ENCODE measurements around the gene RHBDF1.
A peak's percentile ranks its signal among the peaks of the same experiment; 100 is the strongest.

RHBDF1 gene

GRCh38 chr16:83060-83603 lies 10.7 kb upstream of the RHBDF1 start:
- no peak overlapping the region for H3K4me3 ChIP-seq (ENCODE audit: low read length in 2 of 2)
- no peaks in the 10 kb centered on the region for H3K9me3 ChIP-seq (ENCODE audit: control insufficient read depth in 2 of 2, low read length in 2 of 2)
- peaks cover 20 to 21% of the 10 kb centered on the region in 2 donors for H3K36me3 ChIP-seq (ENCODE audit: control insufficient read depth in 2 of 2, insufficient read depth in 2 of 2, low read length in 2 of 2)
- H3K27ac ChIP-seq (ENCODE audit: low read length) = no peak overlapping the region
- no peak overlapping the region for H3K9ac ChIP-seq (ENCODE audit: low read length in 2 of 2)
- peaks cover 33% of the 10 kb centered on the region for H3K4me1 ChIP-seq (ENCODE audit: control insufficient read depth, insufficient read depth, low read length)
- H3K27me3 ChIP-seq (ENCODE audit: control insufficient read depth in 1 of 2, insufficient read depth in 2 of 2, low read length in 2 of 2) = no peaks in the 10 kb centered on the region

GRCh38 chr16:79151-80054 lies 7.0 kb upstream of the RHBDF1 start:
- no peak overlapping the region for H3K27ac ChIP-seq (ENCODE audit: low read length)
- H3K4me3 ChIP-seq (ENCODE audit: low read length in 2 of 2) = peak overlapping the region in 1 of 2 donors; percentile 83
- no peaks in the 10 kb centered on the region for H3K27me3 ChIP-seq (ENCODE audit: control insufficient read depth in 1 of 2, insufficient read depth in 2 of 2, low read length in 2 of 2)
- H3K4me1 ChIP-seq (ENCODE audit: control insufficient read depth, insufficient read depth, low read length) = peaks cover 50% of the 10 kb centered on the region
- peak overlapping the region; percentile 82 to 84 for H3K9ac ChIP-seq (ENCODE audit: low read length in 2 of 2)
- peaks cover 6 to 8% of the 10 kb centered on the region in 2 donors for H3K36me3 ChIP-seq (ENCODE audit: control insufficient read depth in 2 of 2, insufficient read depth in 2 of 2, low read length in 2 of 2)
- H3K9me3 ChIP-seq (ENCODE audit: control insufficient read depth in 2 of 2, low read length in 2 of 2) = no peaks in the 10 kb centered on the region

GRCh38 chr16:78444-79150 lies 6.2 kb upstream of the RHBDF1 start:
- Histone ChIP-seq H3K27ac (ENCODE audit: low read length) (peak overlapping the region; percentile 58), H3K4me3 (ENCODE audit: low read length in 2 of 2) (peak overlapping the region; percentile 81 to 83), H3K9ac (ENCODE audit: low read length in 2 of 2) (peak overlapping the region; percentile 82 to 84), H3K4me1 (ENCODE audit: control insufficient read depth, insufficient read depth, low read length) (peaks cover 51% of the 10 kb centered on the region), H3K27me3 (ENCODE audit: control insufficient read depth in 1 of 2, insufficient read depth in 2 of 2, low read length in 2 of 2) (no peaks in the 10 kb centered on the region), H3K9me3 (ENCODE audit: control insufficient read depth in 2 of 2, low read length in 2 of 2) (no peaks in the 10 kb centered on the region), H3K36me3 (ENCODE audit: control insufficient read depth in 2 of 2, insufficient read depth in 2 of 2, low read length in 2 of 2) (peaks cover 6 to 8% of the 10 kb centered on the region in 2 donors)

DNA sequence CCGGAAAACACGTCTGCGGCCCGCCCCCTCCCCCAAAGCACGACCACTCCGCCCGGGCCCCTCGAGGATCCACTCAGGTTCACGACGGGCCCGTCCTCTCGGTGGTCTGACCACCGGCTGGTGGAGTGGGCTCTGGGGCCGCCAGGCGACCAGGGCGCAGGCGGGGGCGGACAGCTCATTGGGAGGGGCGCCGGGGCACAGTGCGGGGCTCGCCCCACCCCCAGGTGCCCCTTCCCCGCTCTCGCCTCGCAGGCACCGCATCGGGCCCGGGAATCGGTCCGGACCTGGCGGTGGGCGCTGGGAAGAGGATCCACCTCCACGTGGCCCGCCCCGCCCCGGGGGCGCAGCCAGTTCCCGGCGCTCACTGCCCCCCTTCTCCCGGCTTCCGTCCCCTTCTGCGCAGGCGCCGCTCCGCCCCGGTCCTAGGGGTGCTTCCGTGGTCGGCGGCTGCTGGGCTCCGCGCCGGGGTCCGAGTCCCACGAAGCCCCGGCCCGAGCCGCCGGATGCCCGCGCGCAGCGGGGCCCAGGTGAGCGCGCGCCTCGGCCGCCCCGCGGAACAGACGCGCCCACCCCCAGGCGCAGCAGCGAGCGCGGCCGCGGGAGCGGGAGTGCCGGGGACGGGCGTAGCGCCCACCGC lies 5.5 kb upstream of the RHBDF1 start, which contains the start of gene MPG:
Gene MPG (plus strand): TSS at position 419 of the 637 bp plus-strand sequence. CDS start 85 bp downstream, at position 504.
- Histone ChIP-seq H3K27me3 (ENCODE audit: control insufficient read depth in 1 of 2, insufficient read depth in 2 of 2, low read length in 2 of 2) (no peaks in the 10 kb centered on the region), H3K4me3 (ENCODE audit: low read length in 2 of 2) (peak within 1 kb of the TSS; percentile 81 to 83), H3K4me1 (ENCODE audit: control insufficient read depth, insufficient read depth, low read length) (peaks cover 57% of the 10 kb centered on the region), H3K27ac (ENCODE audit: low read length) (peak within 1 kb of the TSS; percentile 76), H3K9me3 (ENCODE audit: control insufficient read depth in 2 of 2, low read length in 2 of 2) (no peaks in the 10 kb centered on the region), H3K36me3 (ENCODE audit: control insufficient read depth in 2 of 2, insufficient read depth in 2 of 2, low read length in 2 of 2) (peaks cover 4 to 8% of the 10 kb centered on the region in 2 donors), H3K9ac (ENCODE audit: low read length in 2 of 2) (peak within 1 kb of the TSS; percentile 82 to 84)

DNA sequence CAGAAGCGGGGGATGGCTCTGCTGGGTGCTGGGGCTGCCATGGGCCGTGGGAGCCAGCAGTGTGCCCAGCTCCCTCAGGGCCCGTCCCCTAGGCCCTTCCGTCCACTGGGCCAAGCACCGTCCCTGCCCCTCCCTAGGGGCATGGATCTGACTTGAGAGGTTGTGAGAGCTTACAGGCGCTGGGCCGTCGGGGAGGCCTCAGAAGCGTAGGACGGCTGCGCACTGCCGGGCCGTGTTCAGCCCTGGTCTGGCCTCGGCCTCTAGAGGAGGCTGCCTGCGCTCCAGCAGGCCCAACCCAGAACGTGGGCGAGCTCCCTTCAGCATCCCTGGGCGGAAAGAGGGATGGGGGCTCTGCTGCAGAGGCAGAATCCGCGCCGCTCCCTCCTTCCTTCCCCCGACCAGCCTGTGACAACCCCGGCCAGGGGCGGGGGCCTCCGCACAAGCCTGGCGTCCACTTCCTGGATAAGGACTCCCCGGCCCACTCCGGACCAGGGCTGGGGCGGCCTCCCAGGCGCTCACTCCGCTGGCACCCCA lies 4.9 kb upstream of the RHBDF1 start:
- H3K4me3 ChIP-seq (ENCODE audit: low read length in 2 of 2) = peak overlapping the region; percentile 81 to 83
- H3K36me3 ChIP-seq (ENCODE audit: control insufficient read depth in 2 of 2, insufficient read depth in 2 of 2, low read length in 2 of 2) = peaks cover 3 to 8% of the 10 kb centered on the region in 2 donors
- H3K27ac ChIP-seq (ENCODE audit: low read length) = peak overlapping the region; percentile 76
- peaks cover 62% of the 10 kb centered on the region for H3K4me1 ChIP-seq (ENCODE audit: control insufficient read depth, insufficient read depth, low read length)
- peak overlapping the region; percentile 64 to 82 for H3K9ac ChIP-seq (ENCODE audit: low read length in 2 of 2)
- H3K27me3 ChIP-seq (ENCODE audit: control insufficient read depth in 1 of 2, insufficient read depth in 2 of 2, low read length in 2 of 2) = no peaks in the 10 kb centered on the region
- H3K9me3 ChIP-seq (ENCODE audit: control insufficient read depth in 2 of 2, low read length in 2 of 2) = no peaks in the 10 kb centered on the region

DNA sequence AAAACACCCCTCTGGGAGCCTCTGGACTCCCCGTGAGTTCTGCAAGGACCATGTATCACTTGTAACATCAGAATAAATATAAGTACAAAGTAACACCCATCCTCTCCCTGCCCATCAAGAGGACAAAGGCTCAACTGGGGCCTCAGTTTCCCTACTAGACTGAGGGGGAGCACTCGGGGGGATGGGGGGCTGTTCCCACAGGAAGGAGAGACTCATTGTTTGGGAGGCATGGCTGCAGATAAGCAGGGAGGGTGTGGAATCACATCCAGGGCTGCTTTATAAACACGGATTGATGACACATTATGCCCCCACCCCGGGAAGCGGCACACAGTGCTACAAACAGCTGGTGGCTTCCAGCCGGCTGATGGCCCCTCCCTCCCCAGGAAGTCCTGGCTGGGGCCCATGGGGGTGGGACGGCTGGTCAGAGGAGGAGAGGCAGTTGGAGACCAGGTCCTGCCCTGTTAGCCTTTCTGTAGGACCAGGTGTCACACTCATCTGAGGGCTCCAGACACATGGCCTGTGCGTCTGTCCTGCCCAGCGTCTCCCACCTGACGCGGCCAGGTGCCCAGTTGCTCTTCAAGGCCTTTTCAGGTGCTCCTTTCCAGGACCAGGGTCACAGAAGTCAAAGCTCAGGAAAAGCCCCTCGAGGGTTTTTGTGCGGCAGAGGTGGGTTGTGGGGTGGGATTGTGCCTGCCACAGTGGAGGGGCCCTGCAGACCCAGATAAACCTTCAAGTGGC lies 4.3 kb upstream of the RHBDF1 start:
- peak overlapping the region; percentile 64 to 82 for H3K9ac ChIP-seq (ENCODE audit: low read length in 2 of 2)
- H3K4me3 ChIP-seq (ENCODE audit: low read length in 2 of 2) = peak overlapping the region; percentile 81 to 83
- no peaks in the 10 kb centered on the region for H3K9me3 ChIP-seq (ENCODE audit: control insufficient read depth in 2 of 2, low read length in 2 of 2)
- H3K36me3 ChIP-seq (ENCODE audit: control insufficient read depth in 2 of 2, insufficient read depth in 2 of 2, low read length in 2 of 2) = peaks cover 3 to 8% of the 10 kb centered on the region in 2 donors
- peak overlapping the region; percentile 76 for H3K27ac ChIP-seq (ENCODE audit: low read length)
- H3K4me1 ChIP-seq (ENCODE audit: control insufficient read depth, insufficient read depth, low read length) = peaks cover 62% of the 10 kb centered on the region
- H3K27me3 ChIP-seq (ENCODE audit: control insufficient read depth in 1 of 2, insufficient read depth in 2 of 2, low read length in 2 of 2) = no peaks in the 10 kb centered on the region

GRCh38 chr16:75580-76501 lies 3.4 kb upstream of the RHBDF1 start:
- peak overlapping the region in 1 of 2 donors; percentile 83 for H3K4me3 ChIP-seq (ENCODE audit: low read length in 2 of 2)
- peak overlapping the region; percentile 21 to 82 for H3K9ac ChIP-seq (ENCODE audit: low read length in 2 of 2)
- peaks cover 3 to 8% of the 10 kb centered on the region in 2 donors for H3K36me3 ChIP-seq (ENCODE audit: control insufficient read depth in 2 of 2, insufficient read depth in 2 of 2, low read length in 2 of 2)
- H3K9me3 ChIP-seq (ENCODE audit: control insufficient read depth in 2 of 2, low read length in 2 of 2) = no peaks in the 10 kb centered on the region
- H3K27me3 ChIP-seq (ENCODE audit: control insufficient read depth in 1 of 2, insufficient read depth in 2 of 2, low read length in 2 of 2) = no peaks in the 10 kb centered on the region
- H3K27ac ChIP-seq (ENCODE audit: low read length) = peak overlapping the region; percentile 55
- peaks cover 71% of the 10 kb centered on the region for H3K4me1 ChIP-seq (ENCODE audit: control insufficient read depth, insufficient read depth, low read length)

GRCh38 chr16:74747-75334 lies 2.4 kb upstream of the RHBDF1 start:
- H3K9ac ChIP-seq (ENCODE audit: low read length in 2 of 2) = no peak overlapping the region

More at GRCh38 chr16:74747-75334, 2.4 kb upstream of the RHBDF1 start:
- peaks cover 81% of the 10 kb centered on the region for H3K4me1 ChIP-seq (ENCODE audit: control insufficient read depth, insufficient read depth, low read length)
- H3K27me3 ChIP-seq (ENCODE audit: control insufficient read depth in 1 of 2, insufficient read depth in 2 of 2, low read length in 2 of 2) = no peaks in the 10 kb centered on the region
- peaks cover 0 to 4% of the 10 kb centered on the region in 2 donors for H3K36me3 ChIP-seq (ENCODE audit: control insufficient read depth in 2 of 2, insufficient read depth in 2 of 2, low read length in 2 of 2)
- H3K9me3 ChIP-seq (ENCODE audit: control insufficient read depth in 2 of 2, low read length in 2 of 2) = no peaks in the 10 kb centered on the region
- peak overlapping the region; percentile 37 for H3K27ac ChIP-seq (ENCODE audit: low read length)
- no peak overlapping the region for H3K4me3 ChIP-seq (ENCODE audit: low read length in 2 of 2)

All from stomach smooth muscle (tissue), 2 donors.